NCI-H82 treated with DMSO at 0.1 percent for 48 hours (cell line): ENCODE measurements around the gene MRPL23.

Experiments
- DNase-seq: peaks from one replicate; lab custom pipeline; 2025; ENCODE audit not compliant: unreplicated experiment; lab: John Stamatoyannopoulos, UW

The MRPL23 gene

DNA sequence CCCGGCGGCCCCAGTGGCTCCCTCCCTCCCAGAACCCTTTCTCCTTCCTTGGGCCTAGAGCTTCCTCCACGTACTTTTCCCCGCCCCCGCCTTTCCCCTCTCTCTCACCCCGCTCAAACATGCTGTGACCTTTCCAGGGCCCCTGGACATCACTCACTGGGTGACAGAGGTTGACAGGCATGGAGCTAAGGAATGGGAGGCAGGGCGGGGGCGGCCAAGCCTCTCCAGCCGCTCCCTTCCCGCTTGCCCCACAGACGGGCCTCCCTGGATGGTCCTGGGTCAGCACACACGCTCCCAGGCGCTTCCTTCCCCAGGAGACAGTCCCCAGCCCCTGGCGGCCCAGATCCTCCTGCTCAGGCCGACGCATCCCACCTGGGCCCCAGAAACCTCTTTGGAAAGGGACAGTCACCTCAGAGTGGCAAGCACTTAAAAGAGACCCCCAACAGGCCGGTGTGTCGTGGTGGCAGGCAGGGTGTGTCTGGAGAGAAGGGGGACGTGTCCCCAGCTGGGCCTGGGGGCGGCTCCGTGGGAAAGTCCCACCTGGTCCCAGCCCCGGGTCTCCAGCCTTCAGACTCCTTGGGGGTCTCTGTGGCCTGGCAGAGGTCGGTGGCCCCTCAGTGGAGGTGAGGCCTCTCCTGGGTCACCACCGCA is 41.7 kb downstream of the MRPL23 start:
- no peak for DNase-seq

- no peak for DNase-seq
These were observed 42.8 kb downstream of the MRPL23 start for GRCh38 chr11:1989953-1990352.

GRCh38 chr11:1990872-1991578 is 43.9 kb downstream of the MRPL23 start:
- no peak for DNase-seq

DNA sequence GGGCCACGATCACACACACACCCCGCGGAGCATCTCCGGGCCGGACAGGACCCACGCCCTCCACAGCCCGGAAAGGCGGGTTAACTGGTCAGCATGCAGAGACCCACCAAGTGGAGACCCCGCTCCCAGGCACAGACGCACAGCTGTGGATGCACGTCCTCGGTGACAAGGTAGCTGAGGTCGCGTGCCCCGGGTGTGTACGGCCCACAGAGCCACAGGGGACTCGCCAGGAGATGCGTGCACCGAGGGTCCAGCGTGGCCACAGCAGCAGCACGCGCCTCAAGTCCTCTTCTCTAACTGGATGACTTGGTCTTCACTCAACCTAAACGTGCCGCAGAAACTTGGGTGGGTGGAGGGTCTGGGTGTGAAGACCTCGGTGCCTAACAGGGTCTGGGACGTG is 45.0 kb downstream of the MRPL23 start:
- DNase-seq: no peak

GRCh38 chr11:1994121-1994520 is 47.0 kb downstream of the MRPL23 start:
- no peak for DNase-seq

GRCh38 chr11:1997755-1998154 is 50.6 kb downstream of the MRPL23 start, which contains the start of gene H19:
TSS of gene H19 (minus strand) at chr11:1997842.
- no peak for DNase-seq

GRCh38 chr11:1998290-1998689 is 51.2 kb downstream of the MRPL23 start:
- no peak for DNase-seq

DNA sequence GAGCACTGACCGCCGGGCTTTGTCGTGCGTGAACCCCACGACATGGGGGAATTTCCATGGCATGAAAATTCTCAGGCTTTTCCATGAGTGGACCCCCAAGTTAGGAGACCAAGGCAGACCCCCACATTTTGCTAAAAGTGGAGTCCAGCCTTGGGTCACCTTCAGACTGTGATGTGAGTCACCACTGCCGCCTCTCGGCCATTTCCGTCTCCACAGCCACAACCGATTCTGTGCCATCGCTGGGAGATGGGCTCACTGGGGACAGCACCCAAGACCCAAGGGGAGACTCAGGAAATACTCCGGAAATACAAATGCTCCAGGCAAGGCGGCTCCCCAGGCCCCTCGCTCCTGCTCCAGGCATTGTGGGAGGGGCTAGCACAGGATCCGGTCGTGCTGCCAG is 51.7 kb downstream of the MRPL23 start:
- DNase-seq: no peak

DNA sequence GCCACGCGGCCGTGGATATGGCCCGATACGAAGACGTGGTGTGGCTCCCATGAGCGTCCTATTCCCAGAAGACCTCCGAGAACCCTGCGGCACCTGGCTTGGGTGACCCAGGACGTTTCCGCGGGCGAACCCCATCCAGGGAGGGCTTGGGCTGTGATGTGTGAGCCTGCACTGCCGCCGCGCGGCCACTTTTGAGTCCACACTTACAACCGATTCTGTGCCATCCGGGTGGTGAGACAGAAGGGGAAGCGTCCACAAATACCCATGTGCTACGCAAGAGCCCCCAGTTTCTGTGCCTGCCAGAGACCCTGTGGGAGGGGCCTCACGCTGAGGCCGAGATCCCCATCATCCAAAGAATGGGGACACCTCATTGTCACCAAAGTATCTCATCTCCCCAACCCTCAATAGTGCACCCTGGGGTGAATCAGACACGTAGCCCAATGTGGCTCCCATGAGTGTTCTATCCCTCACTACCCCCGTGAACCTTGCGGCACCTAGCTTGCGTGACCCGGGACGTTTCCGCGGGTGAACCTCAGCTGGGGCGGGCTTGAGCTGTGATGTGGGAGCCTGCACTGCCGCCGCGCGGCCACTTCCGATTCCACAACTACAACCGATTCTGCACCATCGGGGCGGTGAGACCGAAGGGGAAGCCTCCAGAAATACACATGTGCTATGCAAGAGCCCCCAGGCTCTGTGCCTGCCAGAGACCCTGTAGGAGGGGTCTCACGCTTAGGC is 55.1 kb downstream of the MRPL23 start:
- DNase-seq: no peak

GRCh38 chr11:2002807-2003206 is 55.7 kb downstream of the MRPL23 start:
- DNase-seq: no peak

DNA sequence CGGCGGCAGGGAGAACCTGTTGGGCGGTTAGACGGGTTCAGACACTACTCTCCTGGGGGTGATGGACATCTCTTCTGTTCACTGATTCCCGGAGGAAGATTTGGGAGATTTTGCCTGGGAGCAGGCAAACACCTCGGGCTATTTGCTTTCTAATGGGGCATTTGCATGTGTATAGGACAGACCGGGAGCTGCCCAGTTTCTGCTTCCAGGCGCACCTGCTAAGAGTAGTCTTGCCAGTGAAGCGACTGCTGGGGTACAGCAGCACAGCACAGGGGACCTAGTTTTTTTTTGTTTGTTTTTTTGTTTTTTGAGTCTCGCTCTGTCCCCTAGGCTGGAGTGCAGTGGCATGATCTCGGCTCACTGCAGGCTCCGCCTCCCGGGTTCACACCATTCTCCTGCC is 57.3 kb downstream of the MRPL23 start:
- no peak for DNase-seq
